SK-N-SH (cell line): ENCODE data around the gene C17orf100. TPM values are rescaled to one million over a fixed set of nuclear protein-coding genes. Genes with fewer than 3 reads are reported as not detected.

Experiments
- CTCF ChIA-PET: fragments of 300-600, 350-600 bp; formaldehyde crosslinking; extraction: SDS; loops from one replicate; lab custom pipeline; 2021; lab: Yijun Ruan, JAX
- POLR2A ChIA-PET: fragments of 350-600 bp; sonication (Branson Sonifier 250); formaldehyde crosslinking; extraction: SDS; loops from one replicate; lab custom pipeline; 2020; ENCODE audit warnings: antibody characterized with exemption, inconsistent platforms; lab: Yijun Ruan, JAX
- DNase-seq: peaks from one replicate; pipeline ENCODE4 v3.0.0; 2012
- H2AFZ ChIP-seq: fragments of 200-600 bp; sonication (generic); 2 replicates; pipeline ENCODE4 v1.8.1; 2016; ENCODE audit warnings: antibody characterized with exemption, mild to moderate bottlenecking, low read depth
- H3F3A ChIP-seq: fragments of 200-600 bp; sonication (generic); replicated peaks from 2 replicates; pipeline ENCODE3; 2016; ENCODE audit warnings: antibody characterized with exemption, mild to moderate bottlenecking; ENCODE audit not compliant: insufficient read depth
- H3K27ac ChIP-seq, 2 experiments: fragments of 200-500 bp in 1 of 2; fragments of 200-600 bp in 1 of 2; sonication (Bioruptor generic) in 1 of 2; sonication (generic), shearing (Covaris generic) in 1 of 2; 2 replicates each; pipeline versions ENCODE4 v1.5.1 to v1.6.1; 2014 to 2016; ENCODE audit warnings: low read depth in 2 of 2, inconsistent platforms in 1 of 2, low read length in 1 of 2, mild to moderate bottlenecking in 1 of 2, mixed read lengths in 1 of 2
- H3K27me3 ChIP-seq: fragments of 200-600 bp; sonication (generic), shearing (Covaris generic); 2 replicates; pipeline ENCODE4 v1.6.1; 2016; ENCODE audit warnings: mixed run types; ENCODE audit not compliant: insufficient read depth
- H3K36me3 ChIP-seq, 2 experiments: fragments of 200-500 bp in 1 of 2; fragments of 200-600 bp in 1 of 2; sonication (Bioruptor generic) in 1 of 2; sonication (generic) in 1 of 2; replicated peaks in 1 of 2; 2 replicates each; pipeline versions ENCODE3 to v1.5.1; 2014 to 2016; ENCODE audit warnings: low read length in 1 of 2, mild to moderate bottlenecking in 1 of 2; ENCODE audit not compliant: insufficient read depth in 2 of 2, control insufficient read depth in 1 of 2
- H3K4me1 ChIP-seq, 2 experiments: fragments of 200-500 bp in 1 of 2; fragments of 200-600 bp in 1 of 2; sonication (Bioruptor generic) in 1 of 2; sonication (generic), shearing (Covaris generic) in 1 of 2; 2 replicates each; pipeline versions ENCODE4 v1.5.1 to v1.6.1; 2014 to 2016; ENCODE audit warnings: low read depth in 1 of 2, low read length in 1 of 2, mixed run types in 1 of 2; ENCODE audit not compliant: insufficient read depth in 2 of 2, control insufficient read depth in 1 of 2
- H3K4me2 ChIP-seq: fragments of 200-600 bp; sonication (generic), shearing (Covaris generic); 2 replicates; pipeline ENCODE4 v1.6.1; 2017; ENCODE audit warnings: mixed run types
- H3K4me3 ChIP-seq, 2 experiments: fragments of 200-500 bp in 1 of 2; fragments of 200-600 bp in 1 of 2; sonication (Bioruptor generic) in 1 of 2; sonication (generic), shearing (Covaris generic) in 1 of 2; 2 replicates each; pipeline versions ENCODE4 v1.5.1 to v1.8.1; 2014 to 2016; ENCODE audit warnings: low read depth in 2 of 2, inconsistent platforms in 1 of 2, low read length in 1 of 2, mild to moderate bottlenecking in 1 of 2, mixed read lengths in 1 of 2, moderate library complexity in 1 of 2
- H3K79me2 ChIP-seq: fragments of 200-600 bp; sonication (generic); 2 replicates; pipeline ENCODE4 v1.8.1; 2017; ENCODE audit warnings: mild to moderate bottlenecking; ENCODE audit not compliant: insufficient read depth
- H3K9ac ChIP-seq: fragments of 200-600 bp; sonication (generic); 2 replicates; pipeline ENCODE4 v1.6.1; 2017; ENCODE audit warnings: mixed run types
- H3K9me2 ChIP-seq: fragments of 200-600 bp; sonication (generic); 2 replicates; pipeline ENCODE4 v1.6.1; 2017; ENCODE audit warnings: mixed run types
- H3K9me3 ChIP-seq: fragments of 200-600 bp; sonication (generic); 2 replicates; pipeline ENCODE4 v1.6.1; 2017; ENCODE audit warnings: mixed run types, mild to moderate bottlenecking, moderate library complexity
- H4K20me1 ChIP-seq: fragments of 200-600 bp; sonication (generic); 2 replicates; pipeline ENCODE4 v1.6.1; 2017; ENCODE audit warnings: mild to moderate bottlenecking, mixed run types; ENCODE audit not compliant: insufficient read depth
- CHD2 ChIP-seq: fragments of 150-350 bp; IDR thresholded peaks from 2 replicates; pipeline ENCODE4 v1.6.1; 2018; ENCODE audit warnings: low read length; ENCODE audit not compliant: partially characterized antibody
- EP300 ChIP-seq, 2 experiments: IDR thresholded peaks; 2 replicates each; pipeline versions ENCODE4 v1.4.0 to v1.6.1; 2012; ENCODE audit warnings: borderline replicate concordance in 1 of 2, low read depth in 1 of 2, low read length in 1 of 2
- GATA2 ChIP-seq: sonication (generic); formaldehyde crosslinking; IDR thresholded peaks from 2 replicates; pipeline ENCODE4 v1.5.0; 2020; ENCODE audit warnings: mild to moderate bottlenecking, missing genetic modification reagents
- IRF3 ChIP-seq: fragments of 150-350 bp; IDR thresholded peaks from 2 replicates; pipeline ENCODE4 v1.6.1; 2016; ENCODE audit warnings: mild to moderate bottlenecking, low read depth, low read length
- JUND ChIP-seq: IDR thresholded peaks from 2 replicates; pipeline ENCODE4 v1.4.0; 2012
- POLR2AphosphoS5 ChIP-seq: IDR thresholded peaks from 2 replicates; pipeline ENCODE4 v1.6.1; 2012; ENCODE audit warnings: low read depth, low read length
- REST ChIP-seq: IDR thresholded peaks from 2 replicates; pipeline ENCODE4 v1.6.1; 2012; ENCODE audit warnings: mild to moderate bottlenecking, low read depth, low read length, moderate library complexity
- ZBTB33 ChIP-seq: IDR thresholded peaks from 2 replicates; pipeline ENCODE4 v1.4.0; 2012; ENCODE audit warnings: low read depth, borderline replicate concordance
- WGBS: methylation state at CpG from one replicate; pipeline ENCODE4 v1.1.6; 2017; ENCODE audit warnings: low lambda C conversion rate; 5-methylcytosine and 5-hydroxymethylcytosine counted together
- polyA plus RNA-seq, 3 experiments: library from polyadenylated mRNA; depleted of rRNA; stranded (reverse); fragments of >200 nt; gene quantifications; 2 replicates each; pipeline ENCODE4 v1.2.3, GENCODE V29; 2012

C17orf100 gene
- polyA plus RNA-seq, 1 of the 3 experiments (the other 2 are of a cell fraction) = 2.6 TPM

GRCh38 chr17:6636105-6636504 lies 15.5 kb upstream of the C17orf100 start (continued):
- no peak for TF ChIP-seq GATA2 (CRISPR knock-in tag)
- TF ChIP-seq ZBTB33 = no peak

- DNase-seq = no peak
- 92% methylated on average over 15 of the region's 17 CpGs for WGBS
- Histone ChIP-seq H3K9me3 (no peaks in the 10 kb centered on the region), H3K4me1 (peaks cover 3 to 11% of the 10 kb centered on the region in 2 experiments; a peak in 2 of 4 replicates), H3K4me2 (no peak overlapping the region), H3K4me3 (no peak overlapping the region), H3K27me3 (no peaks in the 10 kb centered on the region), H3K79me2 (peaks cover 34% of the 10 kb centered on the region), H3F3A (peaks cover 7% of the 10 kb centered on the region), H3K9ac (no peak overlapping the region), H3K9me2 (no peaks in the 10 kb centered on the region), H3K27ac (no peak overlapping the region), H3K36me3 (peaks cover 31 to 33% of the 10 kb centered on the region in 2 experiments), H4K20me1 (no peaks in the 10 kb centered on the region), H2AFZ (no peak overlapping the region)
- ChIA-PET CTCF (interaction anchor here (1.1 kb wide), 1 partner anchor 16 kb away, joined by 3 read pairs; no protein-coding TSS in a partner anchor), POLR2A (no interaction called here)
- TF ChIP-seq CHD2 (no peak), JUND (no peak), REST (peak; percentile 76)
These were observed 14.7 kb upstream of the C17orf100 start for GRCh38 chr17:6636616-6637457.

- no peaks in the 10 kb centered on the region for H4K20me1 ChIP-seq
- TF ChIP-seq POLR2AphosphoS5 (no peak), EP300 (IDR thresholded peaks at IDR 0.05; ENCODE audit: borderline replicate concordance in 1 of 2, low read depth in 1 of 2, low read length in 1 of 2) (no peak), IRF3 (no peak), REST (no peak)
- TF ChIP-seq, all 33 proteins: peak for 0
- 93% methylated on average over 4 of the region's 6 CpGs for WGBS
- Histone ChIP-seq H3K27ac (no peak overlapping the region), H3K4me2 (no peak overlapping the region), H3K9me2 (no peaks in the 10 kb centered on the region), H3K9me3 (no peaks in the 10 kb centered on the region), H3K79me2 (peaks cover 40% of the 10 kb centered on the region), H3K27me3 (no peaks in the 10 kb centered on the region), H2AFZ (no peak overlapping the region), H3F3A (peaks cover 7% of the 10 kb centered on the region), H3K9ac (no peak overlapping the region), H3K36me3 (peaks cover 31% of the 10 kb centered on the region in 2 experiments), H3K4me3 (no peak overlapping the region), H3K4me1 (peaks cover 9 to 14% of the 10 kb centered on the region in 2 experiments; a peak in 2 of 4 replicates)
- POLR2A ChIA-PET = no interaction called here
- no peak for DNase-seq
- CTCF ChIA-PET = no interaction called here
These were observed 14.1 kb upstream of the C17orf100 start for GRCh38 chr17:6637458-6637840.
